CD4-positive, alpha-beta T cell treated with Interleukin-21 for 1 hour (primary cell): ENCODE measurements around the gene TMEM203.
A peak's percentile ranks its signal among the peaks of the same experiment; 100 is the strongest.

Experiments
- DNase-seq: peaks from one replicate; pipeline ENCODE4 v3.0.0-alpha.2; 2020

TMEM203 gene

GRCh38 chr9:137176302-137177182, 28.9 kb downstream of the TMEM203 start:
- DNase-seq: peak; percentile 35

- DNase-seq: no peak
These were observed 30.0 kb downstream of the TMEM203 start for GRCh38 chr9:137175345-137175961.

- DNase-seq: no peak
These were observed 30.6 kb downstream of the TMEM203 start for GRCh38 chr9:137174722-137175293.

GRCh38 chr9:137173796-137174664, 31.4 kb downstream of the TMEM203 start:
- DNase-seq: no peak

- no peak for DNase-seq
These were observed 32.3 kb downstream of the TMEM203 start for GRCh38 chr9:137172901-137173795.

GRCh38 chr9:137171149-137171900, 34.1 kb downstream of the TMEM203 start:
- DNase-seq: no peak

GRCh38 chr9:137170486-137171148, 34.8 kb downstream of the TMEM203 start:
- DNase-seq: no peak

- no peak for DNase-seq
These were observed 35.5 kb downstream of the TMEM203 start, which contains the start of gene LRRC26 for GRCh38 chr9:137169896-137170358. Gene LRRC26 (minus strand): TSS chr9:137170051. CDS start chr9:137169943, 108 bp downstream.

- no peak for DNase-seq
These were observed 36.3 kb downstream of the TMEM203 start for GRCh38 chr9:137168904-137169856.

GRCh38 chr9:137168573-137168903, 36.9 kb downstream of the TMEM203 start:
- no peak for DNase-seq

- no peak for DNase-seq
These were observed 37.5 kb downstream of the TMEM203 start for GRCh38 chr9:137167747-137168572.

- no peak for DNase-seq
These were observed 38.1 kb downstream of the TMEM203 start for GRCh38 chr9:137167277-137167746.

- no peak for DNase-seq
These were observed 38.8 kb downstream of the TMEM203 start for GRCh38 chr9:137166380-137167229.

GRCh38 chr9:137165250-137165836, 40.1 kb downstream of the TMEM203 start:
- DNase-seq: no peak

- DNase-seq: no peak
These were observed 40.8 kb downstream of the TMEM203 start for GRCh38 chr9:137164370-137165249.

- no peak for DNase-seq
These were observed 41.6 kb downstream of the TMEM203 start for GRCh38 chr9:137163805-137164204.
